Measurements from ENCODE around the gene TPST1.
A peak's percentile ranks its signal among the peaks of the same experiment; 100 is the strongest.
"Not testable (repeated sequence)": the region's sequence is repeated elsewhere in the genome, so short reads cannot be mapped to it uniquely, and the experiment has no call there.

The TPST1 gene

DNA sequence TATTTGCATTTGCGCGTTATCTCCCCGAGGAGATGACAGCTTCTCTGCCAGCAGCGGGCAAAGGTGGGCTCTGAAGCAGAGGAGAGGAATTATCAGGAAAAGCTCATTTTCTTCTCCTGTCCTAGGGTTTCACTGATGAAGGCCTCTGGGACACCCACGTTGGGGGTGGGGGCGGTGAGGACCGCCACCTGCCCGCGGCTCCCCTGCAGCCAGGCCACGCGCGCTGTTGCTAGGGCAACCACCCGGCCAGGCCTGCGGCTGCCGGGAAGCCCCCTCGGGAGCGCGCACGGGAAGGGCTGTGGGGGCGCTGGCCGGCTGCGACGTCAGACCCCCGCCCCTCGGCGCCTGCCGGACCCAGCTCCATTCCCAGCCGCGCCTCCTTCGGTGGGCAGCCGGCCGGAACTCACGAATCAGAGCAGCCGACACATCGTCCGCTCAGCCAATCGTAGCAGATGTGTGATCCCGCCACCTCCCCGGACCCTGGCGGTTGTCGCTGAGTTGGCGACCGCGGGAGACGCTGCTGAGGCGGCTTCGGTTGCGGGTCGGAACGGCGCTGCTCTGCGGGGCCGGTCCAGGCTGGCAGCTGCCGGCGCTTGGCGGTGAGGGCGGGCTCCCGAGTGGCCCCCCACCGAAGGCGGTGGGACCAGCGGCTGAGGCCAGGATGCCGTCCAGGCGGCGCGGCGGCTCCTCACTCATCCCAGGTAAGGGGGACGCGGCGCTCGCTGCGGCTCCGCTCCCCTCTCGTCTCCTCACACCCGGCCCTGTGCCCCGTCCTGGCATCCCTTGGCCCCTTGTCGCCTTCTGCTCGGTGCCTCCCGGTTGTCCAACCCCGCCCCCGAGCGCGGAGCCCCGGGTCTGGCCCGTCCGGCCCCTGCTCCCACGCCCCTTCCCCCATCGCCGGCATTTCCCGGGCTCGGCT is at the start of gene TPST1:
TSS of gene TPST1 (plus strand) at position 513 of the 919 bp plus-strand sequence. CDS start 35,092 bp downstream, outside the sequence.
- H3K4me3 ChIP-seq (ENCODE audit: low read depth, low read length): peak within 1 kb of the TSS; percentile 97
- TF ChIP-seq, protein P1, sequence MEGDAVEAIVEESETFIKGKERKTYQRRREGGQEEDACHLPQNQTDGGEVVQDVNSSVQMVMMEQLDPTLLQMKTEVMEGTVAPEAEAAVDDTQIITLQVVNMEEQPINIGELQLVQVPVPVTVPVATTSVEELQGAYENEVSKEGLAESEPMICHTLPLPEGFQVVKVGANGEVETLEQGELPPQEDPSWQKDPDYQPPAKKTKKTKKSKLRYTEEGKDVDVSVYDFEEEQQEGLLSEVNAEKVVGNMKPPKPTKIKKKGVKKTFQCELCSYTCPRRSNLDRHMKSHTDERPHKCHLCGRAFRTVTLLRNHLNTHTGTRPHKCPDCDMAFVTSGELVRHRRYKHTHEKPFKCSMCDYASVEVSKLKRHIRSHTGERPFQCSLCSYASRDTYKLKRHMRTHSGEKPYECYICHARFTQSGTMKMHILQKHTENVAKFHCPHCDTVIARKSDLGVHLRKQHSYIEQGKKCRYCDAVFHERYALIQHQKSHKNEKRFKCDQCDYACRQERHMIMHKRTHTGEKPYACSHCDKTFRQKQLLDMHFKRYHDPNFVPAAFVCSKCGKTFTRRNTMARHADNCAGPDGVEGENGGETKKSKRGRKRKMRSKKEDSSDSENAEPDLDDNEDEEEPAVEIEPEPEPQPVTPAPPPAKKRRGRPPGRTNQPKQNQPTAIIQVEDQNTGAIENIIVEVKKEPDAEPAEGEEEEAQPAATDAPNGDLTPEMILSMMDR (conservative IDR thresholded peaks at IDR 0.05; ENCODE audit: low read depth, low read length): peak; percentile 50

DNA sequence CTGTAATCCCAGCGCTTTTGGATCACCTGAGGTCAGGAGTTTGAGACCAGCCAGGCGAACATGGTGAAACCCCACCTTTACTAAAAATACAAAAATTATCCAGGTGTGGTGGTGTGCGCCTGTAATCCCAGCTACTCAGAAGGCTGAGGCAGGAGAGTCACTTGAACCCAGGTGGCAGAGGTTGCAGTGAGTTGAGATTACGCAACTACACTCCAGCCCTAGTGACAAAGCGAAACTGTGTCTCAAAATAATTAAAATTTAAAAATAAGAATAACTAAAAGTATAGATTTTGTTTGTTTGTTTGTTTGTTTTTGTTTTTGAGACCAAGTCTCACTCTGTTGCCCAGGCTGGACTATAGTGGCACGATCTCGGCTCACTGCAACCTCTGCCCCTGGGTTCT is 49.1 kb upstream of the TPST1 start:
- not testable (repeated sequence) for H3K4me3 ChIP-seq (ENCODE audit: low read depth, low read length); DNase-seq (ENCODE audit: low read depth)

More for the DNA sequence above, at the start of gene TPST1:
- peak; percentile 84 for DNase-seq (ENCODE audit: low read depth)

DNA sequence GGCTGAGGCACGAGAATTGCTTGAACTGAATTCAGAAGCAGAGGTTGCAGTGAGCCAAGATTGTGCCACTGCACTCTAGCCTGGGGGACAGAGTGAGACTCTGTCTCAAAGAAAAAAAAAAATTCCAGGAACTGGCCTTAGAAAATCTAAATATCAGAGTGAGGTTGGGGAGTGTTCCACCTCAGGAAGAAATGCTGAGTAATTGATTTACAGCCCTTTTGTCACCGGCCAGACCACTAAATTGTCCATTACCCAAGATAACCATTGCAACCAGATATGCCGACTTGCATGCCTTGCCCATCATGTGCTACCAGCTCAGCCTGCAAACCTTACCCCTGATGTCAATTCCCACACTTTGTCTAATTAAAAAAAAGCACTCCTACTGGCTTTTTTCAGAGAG is 48.1 kb upstream of the TPST1 start:
- TF ChIP-seq, protein P1 (conservative IDR thresholded peaks at IDR 0.05; ENCODE audit: low read depth, low read length): no peak

DNA sequence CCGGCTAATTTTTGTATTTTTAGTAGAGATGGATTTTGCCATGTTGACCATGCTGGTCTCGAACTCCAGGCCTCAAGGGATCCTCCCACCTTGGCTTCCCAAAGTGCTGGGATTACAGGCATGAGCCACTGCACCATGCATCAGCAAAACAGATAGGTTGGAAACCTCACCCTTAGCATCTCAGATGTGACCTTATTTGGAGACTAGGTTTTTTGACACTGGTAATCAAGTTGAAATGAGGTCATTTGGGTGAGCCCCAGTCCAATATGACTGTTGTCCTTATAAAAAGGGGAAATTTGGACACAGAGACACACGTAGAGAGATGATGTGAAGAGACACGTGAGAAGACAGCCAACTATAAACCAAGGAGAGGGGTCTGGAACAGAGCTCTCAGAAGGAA is 42.5 kb upstream of the TPST1 start:
- H3K4me3 ChIP-seq (ENCODE audit: low read depth, low read length): no peak overlapping the region
- TF ChIP-seq, protein P1 (conservative IDR thresholded peaks at IDR 0.05; ENCODE audit: low read depth, low read length): no peak
- DNase-seq (ENCODE audit: low read depth): no peak

More for the DNA sequence above, 48.1 kb upstream of the TPST1 start:
- no peak overlapping the region for H3K4me3 ChIP-seq (ENCODE audit: low read depth, low read length)
- DNase-seq (ENCODE audit: low read depth): no peak

DNA sequence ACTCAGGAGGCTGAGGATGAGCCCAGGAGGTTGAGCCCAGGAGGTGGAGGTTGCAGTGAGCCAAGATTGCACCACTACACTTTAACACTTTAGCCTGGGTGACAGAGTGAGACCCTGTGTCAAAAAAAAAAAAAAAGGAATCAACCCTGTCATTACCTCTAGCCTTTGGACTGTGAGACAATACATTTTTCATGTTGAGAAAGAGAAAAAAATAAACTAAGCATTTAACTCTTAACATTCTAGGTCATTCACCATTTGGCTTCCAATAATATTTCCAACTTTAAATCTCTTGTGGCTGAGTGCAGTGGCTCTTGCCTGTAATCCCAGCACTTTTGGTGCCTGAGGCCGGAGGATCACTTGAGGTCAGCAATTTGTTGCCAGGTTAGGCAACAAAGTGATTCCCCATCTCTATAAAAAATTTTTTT is 41.9 kb upstream of the TPST1 start:
- H3K4me3 ChIP-seq (ENCODE audit: low read depth, low read length): no peak overlapping the region
- DNase-seq (ENCODE audit: low read depth): no peak
- TF ChIP-seq, protein P1 (conservative IDR thresholded peaks at IDR 0.05; ENCODE audit: low read depth, low read length): no peak

DNA sequence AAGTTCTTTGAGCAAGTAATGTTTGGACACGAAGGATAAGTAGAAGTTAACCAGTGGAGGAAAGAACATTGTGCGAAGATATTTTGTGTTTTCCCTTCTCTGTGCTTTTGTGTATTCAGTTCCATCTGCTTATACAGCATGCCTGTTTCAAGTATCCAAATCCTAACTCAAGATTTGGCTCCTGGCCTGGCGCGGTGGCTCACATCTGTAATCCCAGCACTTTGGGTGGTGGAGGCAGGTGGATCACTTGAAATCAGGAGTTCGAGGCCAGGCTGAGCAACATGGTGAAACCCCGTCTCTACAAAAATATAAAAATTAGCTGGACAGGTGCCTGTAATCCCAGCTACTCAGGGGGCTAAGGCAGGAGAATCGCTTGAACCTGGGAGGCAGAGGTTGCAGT is 40.8 kb upstream of the TPST1 start:
- TF ChIP-seq, protein P1 (conservative IDR thresholded peaks at IDR 0.05; ENCODE audit: low read depth, low read length): no peak

DNA sequence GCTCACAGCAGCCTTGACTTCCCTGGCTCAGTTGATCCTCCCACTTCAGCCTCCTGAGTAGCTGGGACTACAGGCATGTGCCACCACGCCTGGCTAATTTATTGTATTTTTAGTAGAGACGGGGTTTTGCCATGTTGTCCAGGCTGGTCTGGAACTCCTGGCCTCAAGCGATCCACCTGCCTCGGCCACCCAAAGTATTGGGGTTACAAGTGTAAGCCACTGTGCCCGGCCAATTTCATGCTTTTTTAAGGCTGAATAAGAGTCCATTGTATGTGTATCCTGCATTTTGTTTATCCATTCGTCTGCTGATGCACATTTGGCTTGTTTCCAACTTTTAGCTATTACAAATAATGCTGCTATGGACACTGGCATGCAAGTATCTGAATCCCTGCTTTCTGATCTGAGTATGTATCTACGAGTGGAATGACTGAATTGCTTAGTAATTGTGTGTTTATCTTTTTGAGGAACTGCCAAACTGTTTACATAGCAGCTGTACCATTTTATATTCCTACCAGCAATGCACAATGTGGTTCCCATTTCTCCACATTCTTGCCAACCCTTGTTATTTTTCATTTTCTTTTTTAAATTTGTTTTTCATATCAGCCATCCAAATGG is 37.3 kb upstream of the TPST1 start:
- TF ChIP-seq, protein P1 (conservative IDR thresholded peaks at IDR 0.05; ENCODE audit: low read depth, low read length): no peak
- no peak overlapping the region for H3K4me3 ChIP-seq (ENCODE audit: low read depth, low read length)
- DNase-seq (ENCODE audit: low read depth): peak; percentile 84

More for the DNA sequence above, 40.8 kb upstream of the TPST1 start:
- DNase-seq (ENCODE audit: low read depth): no peak
- H3K4me3 ChIP-seq (ENCODE audit: low read depth, low read length): no peak overlapping the region

Measured in choroid plexus epithelial cell (primary cell).